HEK293 (cell line): ENCODE results near the gene MCRIP1.

Experiments used
- KLF10 ChIP-seq: fragments of 450-650 bp; IDR thresholded peaks from 2 replicates; pipeline ENCODE4 v1.5.1; 2018; ENCODE audit warnings: missing biosample characterization, mild to moderate bottlenecking, missing genetic modification characterization
- KLF9 ChIP-seq: fragments of 450-650 bp; formaldehyde crosslinking; IDR thresholded peaks from 2 replicates; pipeline ENCODE4 v1.5.1; 2016; ENCODE audit warnings: missing biosample characterization, missing genetic modification characterization, low read depth
- MYNN ChIP-seq: fragments of 450-650 bp; formaldehyde crosslinking; IDR thresholded peaks from 2 replicates; pipeline ENCODE4 v1.5.1; 2016; ENCODE audit warnings: missing biosample characterization, missing genetic modification characterization, borderline replicate concordance
- PRDM10 ChIP-seq: fragments of 450-650 bp; formaldehyde crosslinking; IDR thresholded peaks from 2 replicates; pipeline ENCODE4 v1.5.1; 2016; ENCODE audit warnings: missing biosample characterization, missing genetic modification characterization
- PRDM2 ChIP-seq: fragments of 450-650 bp; formaldehyde crosslinking; IDR thresholded peaks from 2 replicates; pipeline ENCODE4 v1.5.1; 2016; ENCODE audit warnings: missing biosample characterization, missing genetic modification characterization, borderline replicate concordance
- YY1 ChIP-seq: fragments of 450-650 bp; formaldehyde crosslinking; IDR thresholded peaks from 2 replicates; pipeline ENCODE4 v1.5.1; 2018; ENCODE audit warnings: missing biosample characterization, missing genetic modification characterization
- YY2 ChIP-seq: fragments of 450-650 bp; formaldehyde crosslinking; IDR thresholded peaks from 2 replicates; pipeline ENCODE4 v1.5.1; 2016; ENCODE audit warnings: missing biosample characterization, missing genetic modification characterization
- ZBTB21 ChIP-seq: fragments of 450-650 bp; formaldehyde crosslinking; IDR thresholded peaks from 2 replicates; pipeline ENCODE4 v1.5.1; 2017; ENCODE audit warnings: missing biosample characterization, missing genetic modification characterization
- ZBTB8A ChIP-seq: fragments of 450-650 bp; formaldehyde crosslinking; IDR thresholded peaks from 2 replicates; pipeline ENCODE4 v1.5.1; 2016; ENCODE audit warnings: missing biosample characterization, missing genetic modification characterization
- ZEB2 ChIP-seq: fragments of 450-650 bp; formaldehyde crosslinking; IDR thresholded peaks from 2 replicates; pipeline ENCODE4 v1.5.1; 2016; ENCODE audit warnings: missing biosample characterization, missing genetic modification characterization
- ZFHX2 ChIP-seq: fragments of 450-650 bp; formaldehyde crosslinking; conservative IDR thresholded peaks from 2 replicates; pipeline ENCODE4 v1.5.1; 2016; ENCODE audit warnings: missing biosample characterization, missing genetic modification characterization
- ZIC2 ChIP-seq: fragments of 450-650 bp; formaldehyde crosslinking; IDR thresholded peaks from 2 replicates; pipeline ENCODE4 v1.5.1; 2016; ENCODE audit warnings: missing biosample characterization, missing genetic modification characterization
- ZNF157 ChIP-seq: fragments of 450-650 bp; formaldehyde crosslinking; IDR thresholded peaks from 2 replicates; pipeline ENCODE4 v1.5.1; 2016; ENCODE audit warnings: missing biosample characterization, missing genetic modification characterization
- ZNF223 ChIP-seq: fragments of 450-650 bp; formaldehyde crosslinking; IDR thresholded peaks from 2 replicates; pipeline ENCODE4 v1.5.1; 2016; ENCODE audit warnings: missing biosample characterization, missing genetic modification characterization
- ZNF292 ChIP-seq: fragments of 450-650 bp; formaldehyde crosslinking; IDR thresholded peaks from 2 replicates; pipeline ENCODE4 v1.5.1; 2016; ENCODE audit warnings: low read depth, missing biosample characterization, missing genetic modification characterization, borderline replicate concordance
- ZNF350 ChIP-seq: fragments of 450-650 bp; formaldehyde crosslinking; IDR thresholded peaks from 2 replicates; pipeline ENCODE4 v1.5.0; 2017; ENCODE audit warnings: missing biosample characterization, mild to moderate bottlenecking, missing genetic modification characterization
- ZNF433 ChIP-seq: fragments of 450-650 bp; formaldehyde crosslinking; IDR thresholded peaks from 2 replicates; pipeline ENCODE4 v1.5.1; 2016; ENCODE audit warnings: missing biosample characterization, missing genetic modification characterization, low read depth
- ZNF510 ChIP-seq: fragments of 450-650 bp; formaldehyde crosslinking; IDR thresholded peaks from 2 replicates; pipeline ENCODE4 v1.5.1; 2018; ENCODE audit warnings: mild to moderate bottlenecking, missing genetic modification characterization, missing biosample characterization; ENCODE audit not compliant: insufficient replicate concordance
- ZNF518A ChIP-seq: fragments of 450-650 bp; formaldehyde crosslinking; conservative IDR thresholded peaks from 2 replicates; pipeline ENCODE4 v1.5.1; 2016; ENCODE audit warnings: low read depth, missing biosample characterization, missing genetic modification characterization
- ZNF596 ChIP-seq: fragments of 450-650 bp; IDR thresholded peaks from 2 replicates; pipeline ENCODE4 v1.5.0; 2018; ENCODE audit warnings: missing biosample characterization, mild to moderate bottlenecking, missing genetic modification characterization, moderate library complexity
- ZNF791 ChIP-seq: fragments of 450-650 bp; formaldehyde crosslinking; IDR thresholded peaks from 2 replicates; pipeline ENCODE4 v1.5.1; 2016; ENCODE audit warnings: missing biosample characterization, missing genetic modification characterization
- TF ChIP-seq, protein P1 (sequence below): fragments of 450-650 bp; formaldehyde crosslinking; optimal IDR thresholded peaks from 2 replicates; pipeline ENCODE3; 2016; ENCODE audit warnings: missing biosample characterization, mild to moderate bottlenecking, missing genetic modification characterization

MCRIP1 gene

DNA sequence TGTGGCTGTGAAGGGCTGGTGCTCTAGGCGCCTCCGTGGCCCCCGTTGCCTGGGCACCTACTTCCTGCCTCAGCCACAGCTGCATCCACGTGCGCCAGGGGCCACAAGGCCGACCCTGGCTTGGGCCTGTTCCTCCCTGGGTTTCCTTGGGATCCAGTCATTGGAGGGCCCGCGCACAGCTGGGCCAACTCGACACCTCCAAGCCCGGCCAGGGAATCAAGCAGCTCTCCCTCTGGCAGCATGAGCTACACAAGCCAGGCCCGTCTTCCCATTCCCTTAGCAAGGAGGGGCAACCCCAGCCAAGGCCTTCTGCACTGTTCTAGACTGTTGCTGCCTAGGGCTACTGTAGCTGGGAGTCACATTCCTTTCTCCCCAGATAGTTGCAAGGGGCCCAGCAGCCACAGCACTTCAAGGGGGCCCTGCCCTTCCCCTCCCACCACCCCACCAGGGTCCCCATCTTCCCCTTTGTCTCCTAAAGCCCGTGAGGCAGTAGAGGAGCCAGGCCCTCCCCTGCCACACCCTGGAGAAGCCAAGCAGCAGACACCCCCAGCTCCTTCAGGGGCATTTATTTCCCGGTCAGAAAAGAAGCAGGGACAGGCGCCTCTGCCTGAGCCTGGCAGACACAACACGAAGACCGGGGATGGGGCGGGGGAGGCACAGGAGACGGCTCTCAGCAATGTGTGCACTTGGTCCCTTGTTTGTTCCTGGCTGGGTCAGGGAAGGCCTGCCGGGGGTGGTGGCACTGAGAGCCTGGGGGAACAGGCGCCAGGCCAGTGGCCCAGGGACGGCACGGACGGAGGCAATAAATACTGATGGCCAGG is 34.3 kb upstream of the MCRIP1 start (continued):
- TF ChIP-seq ZNF223 (tag by site-specific recombination) = no peak
- peak; percentile 63; the same call in 1 of the 2 replicates for TF ChIP-seq KLF10 (tag by site-specific recombination)
- TF ChIP-seq ZEB2 = peak; percentile 40
- no peak for TF ChIP-seq ZNF791
- no peak for TF ChIP-seq PRDM2 (tag by site-specific recombination)
- TF ChIP-seq ZIC2 (tag by site-specific recombination) = no peak
- TF ChIP-seq PRDM10 (tag by site-specific recombination) = peak; percentile 44
- TF ChIP-seq ZNF510 (tag by site-specific recombination) = no peak
- TF ChIP-seq ZNF433 (tag by site-specific recombination) = no peak
- no peak for TF ChIP-seq ZNF596 (tag by site-specific recombination)
- no peak for TF ChIP-seq ZNF350 (tag by site-specific recombination)
- TF ChIP-seq YY1 (tag by site-specific recombination) = no peak
- TF ChIP-seq ZNF157 (tag by site-specific recombination) = no peak
- TF ChIP-seq ZNF518A = no peak
- peak; percentile 62 for TF ChIP-seq ZBTB8A (tag by site-specific recombination)
- TF ChIP-seq ZBTB21 (tag by site-specific recombination) = no peak
- no peak; the same call in 1 of the 2 replicates for TF ChIP-seq KLF9 (tag by site-specific recombination)
- no peak for TF ChIP-seq MYNN (tag by site-specific recombination)
- TF ChIP-seq ZNF292 (tag by site-specific recombination) = no peak
- no peak for TF ChIP-seq YY2 (tag by site-specific recombination)
- TF ChIP-seq, protein P1, sequence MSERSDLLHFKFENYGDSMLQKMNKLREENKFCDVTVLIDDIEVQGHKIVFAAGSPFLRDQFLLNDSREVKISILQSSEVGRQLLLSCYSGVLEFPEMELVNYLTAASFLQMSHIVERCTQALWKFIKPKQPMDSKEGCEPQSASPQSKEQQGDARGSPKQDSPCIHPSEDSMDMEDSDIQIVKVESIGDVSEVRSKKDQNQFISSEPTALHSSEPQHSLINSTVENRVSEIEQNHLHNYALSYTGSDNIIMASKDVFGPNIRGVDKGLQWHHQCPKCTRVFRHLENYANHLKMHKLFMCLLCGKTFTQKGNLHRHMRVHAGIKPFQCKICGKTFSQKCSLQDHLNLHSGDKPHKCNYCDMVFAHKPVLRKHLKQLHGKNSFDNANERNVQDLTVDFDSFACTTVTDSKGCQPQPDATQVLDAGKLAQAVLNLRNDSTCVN (tag by site-specific recombination) = no peak
- no peak for TF ChIP-seq ZFHX2 (tag by site-specific recombination)
